K562 (cell line): ENCODE measurements around the gene FOXP3. TPM values are rescaled to one million over a fixed set of nuclear protein-coding genes. Genes with fewer than 3 reads are reported as not detected.
A peak's percentile ranks its signal among the peaks of the same experiment; 100 is the strongest.

Experiments
- ATAC-seq: fragments of 200-7000 bp; cut with Tn5 transposase; 3 replicates; pipeline ENCODE4 v1.9.1; 2020; ENCODE audit warnings: moderate library complexity
- BruUV-seq: library from RNA; stranded (reverse); fragments of 400-500 nt; replicated peaks from 2 replicates; lab custom pipeline; 2021; lab: Mats Ljungman, UMichigan
- CTCF ChIA-PET: fragments of 300-600 bp; formaldehyde crosslinking; extraction: SDS; loops from one replicate; lab custom pipeline; 2021; ENCODE audit warnings: low intra/inter-chr PET ratio; lab: Yijun Ruan, JAX
- POLR2A ChIA-PET: fragments of 300-600, 350-650 bp; sonication (Branson Sonifier 250); formaldehyde crosslinking; extraction: SDS; loops from one replicate; lab custom pipeline; 2021; ENCODE audit warnings: antibody characterized with exemption, inconsistent platforms; lab: Yijun Ruan, JAX
- DNase-seq, 4 experiments: peaks; one replicate each; pipeline versions ENCODE4 v3.0.0 to v3.0.0-alpha.2; 2011 to 2018; ENCODE audit warnings: low spot score in 3 of 4, mixed read lengths in 3 of 4; ENCODE audit errors: extremely low read depth in 1 of 4
- FAIRE-seq: peaks from 2 replicates; lab custom pipeline; 2011; peaks lifted over from hg19 to GRCh38; lab: Jason Lieb, UNC
- H2AFZ ChIP-seq: 2 replicates; pipeline ENCODE4 v1.6.0; 2011; ENCODE audit warnings: low read depth, low read length, control low read depth, inconsistent platforms
- H3K27ac ChIP-seq: fragments of 200-600 bp; 3 replicates; pipeline ENCODE4 v1.8.0; 2011; ENCODE audit warnings: low read depth, mild to moderate bottlenecking, control low read depth, inconsistent platforms, low read length, moderate library complexity, mixed read lengths; ENCODE audit errors: extremely low read depth
- H3K27me3 ChIP-seq, 2 experiments: fragments of 300-600 bp in 1 of 2; 2 replicates in 1 of 2; 3 replicates in 1 of 2; pipeline versions ENCODE4 v1.6.0 to v1.8.0; 2011; ENCODE audit warnings: inconsistent platforms in 2 of 2, low read length in 2 of 2, mild to moderate bottlenecking in 1 of 2, mixed read lengths in 1 of 2, moderate library complexity in 1 of 2; ENCODE audit not compliant: control insufficient read depth in 2 of 2, insufficient read depth in 2 of 2
- H3K36me3 ChIP-seq: fragments of 300-600 bp; 3 replicates; pipeline ENCODE4 v1.8.0; 2011; ENCODE audit warnings: mild to moderate bottlenecking, low read length, inconsistent platforms; ENCODE audit not compliant: control insufficient read depth, insufficient read depth
- H3K4me1 ChIP-seq, 2 experiments: fragments of 200-600 bp in 1 of 2; replicated peaks in 1 of 2; 2 replicates in 1 of 2; 3 replicates in 1 of 2; pipeline versions ENCODE4 v1.5.1 to v1.8.0; 2011; ENCODE audit warnings: inconsistent platforms in 2 of 2, low read length in 2 of 2, mild to moderate bottlenecking in 1 of 2, mixed read lengths in 1 of 2, moderate library complexity in 1 of 2; ENCODE audit not compliant: control insufficient read depth in 2 of 2, insufficient read depth in 2 of 2
- H3K4me2 ChIP-seq: 2 replicates; pipeline ENCODE4 v1.6.1; 2011; ENCODE audit warnings: low read length, control low read depth, inconsistent platforms, mixed read lengths; ENCODE audit not compliant: insufficient read depth
- H3K4me3 ChIP-seq: fragments of 200-600 bp; sonication (generic), shearing (Covaris generic); 2 replicates; pipeline ENCODE4 v1.5.1; 2016; ENCODE audit warnings: control low read depth, inconsistent platforms
- H3K79me2 ChIP-seq: fragments of 200-600 bp; 3 replicates; pipeline ENCODE4 v1.8.0; 2011; ENCODE audit warnings: low read length, inconsistent platforms; ENCODE audit not compliant: control insufficient read depth, insufficient read depth
- H3K9ac ChIP-seq, 2 experiments: 2 replicates each; pipeline versions ENCODE4 v1.6.0 to v1.6.1; 2011; ENCODE audit warnings: low read depth in 2 of 2, low read length in 2 of 2, control low read depth in 1 of 2, inconsistent platforms in 1 of 2, mild to moderate bottlenecking in 1 of 2, mixed read lengths in 1 of 2; ENCODE audit not compliant: insufficient read depth in 1 of 2
- H3K9me1 ChIP-seq: one replicate; pipeline ENCODE4 v1.6.0; 2011; ENCODE audit warnings: inconsistent platforms, mild to moderate bottlenecking, low read length, moderate library complexity; ENCODE audit not compliant: control insufficient read depth, insufficient read depth
- H3K9me3 ChIP-seq: replicated peaks from 2 replicates; pipeline ENCODE4 v1.5.1; 2011; ENCODE audit warnings: low read depth, low read length, inconsistent platforms; ENCODE audit not compliant: control insufficient read depth, insufficient read depth
- H4K20me1 ChIP-seq: replicated peaks from 2 replicates; pipeline ENCODE4 v1.6.1; 2011; ENCODE audit warnings: low read length, inconsistent platforms, mixed read lengths; ENCODE audit not compliant: control insufficient read depth, insufficient read depth
- ATF7 ChIP-seq: fragments of 450-650 bp; IDR thresholded peaks from 2 replicates; pipeline ENCODE4 v1.7.1; 2014; ENCODE audit warnings: mild to moderate bottlenecking, moderate library complexity
- KDM5B ChIP-seq: fragments of 200-600 bp; sonication (generic); IDR thresholded peaks from 2 replicates; pipeline ENCODE4 v1.6.1; 2012; ENCODE audit warnings: low read depth, mild to moderate bottlenecking, moderate library complexity, low read length, control low read depth, inconsistent platforms; ENCODE audit not compliant: insufficient replicate concordance
- NR2C2 ChIP-seq, 2 experiments: fragments of 200-800 bp in 1 of 2; sonication (Bioruptor generic) in 1 of 2; sonication (generic) in 1 of 2; formaldehyde crosslinking in 1 of 2; IDR thresholded peaks; 2 replicates each; pipeline versions ENCODE4 v1.6.1 to v1.8.0; 2016 to 2022; ENCODE audit warnings: mild to moderate bottlenecking in 1 of 2, missing compliant biosample characterization in 1 of 2, missing genetic modification characterization in 1 of 2, missing genetic modification reagents in 1 of 2
- PHF20 ChIP-seq: fragments of 450-650 bp; IDR thresholded peaks from 2 replicates; pipeline ENCODE4 v1.6.1; 2018; ENCODE audit not compliant: partially characterized antibody
- PHF8 ChIP-seq: fragments of 200-600 bp; sonication (generic); IDR thresholded peaks from 2 replicates; pipeline ENCODE4 v1.6.1; 2012; ENCODE audit warnings: mixed run types, mild to moderate bottlenecking, inconsistent platforms, low read length, moderate library complexity, borderline replicate concordance
- POLR2G ChIP-seq: fragments of 200-400 bp; formaldehyde crosslinking; IDR thresholded peaks from 2 replicates; pipeline ENCODE4 v1.6.1; 2017; ENCODE audit warnings: low read depth, mild to moderate bottlenecking, antibody characterized with exemption, low read length, moderate library complexity
- RAD21 ChIP-seq, 2 experiments: fragments of 250-450 bp in 1 of 2; fragments of 450-650 bp in 1 of 2; sonication (Bioruptor Pico) in 1 of 2; formaldehyde crosslinking in 1 of 2; IDR thresholded peaks in 1 of 2; conservative IDR thresholded peaks in 1 of 2; 2 replicates each; pipeline versions ENCODE4 v1.4.0 to v1.8.0; 2020 to 2022; ENCODE audit warnings: mild to moderate bottlenecking in 2 of 2, moderate library complexity in 1 of 2
- RBFOX2 ChIP-seq: fragments of 200-400 bp; formaldehyde crosslinking; IDR thresholded peaks from 2 replicates; pipeline ENCODE4 v1.6.1; 2017; ENCODE audit warnings: low read depth, mild to moderate bottlenecking, low read length, moderate library complexity
- TAF1 ChIP-seq: IDR thresholded peaks from 2 replicates; pipeline ENCODE4 v1.6.1; 2011; ENCODE audit warnings: mild to moderate bottlenecking, low read length, moderate library complexity; ENCODE audit not compliant: insufficient read depth, control insufficient read depth, severe bottlenecking; ENCODE audit errors: extremely low read depth
- TBP ChIP-seq: optimal IDR thresholded peaks from 2 replicates; pipeline ENCODE3; 2011; ENCODE audit warnings: low read depth, low read length, improper control_type of control experiment
- TRIM24 ChIP-seq, 2 experiments: fragments of 450-650 bp; IDR thresholded peaks; 2 replicates each; pipeline ENCODE4 v1.6.1; 2016
- VEZF1 ChIP-seq: fragments of 200-800 bp; sonication (Bioruptor generic); IDR thresholded peaks from 2 replicates; pipeline ENCODE4 v1.6.1; 2017; ENCODE audit warnings: missing genetic modification characterization, missing compliant biosample characterization
- YY1 ChIP-seq, 3 experiments: IDR thresholded peaks; 2 replicates each; pipeline ENCODE4 v1.6.1; 2011; ENCODE audit warnings: low read length in 2 of 3, mild to moderate bottlenecking in 2 of 3, moderate library complexity in 2 of 3, borderline replicate concordance in 1 of 3, control low read depth in 1 of 3, low read depth in 1 of 3; ENCODE audit not compliant: insufficient read depth in 3 of 3, insufficient replicate concordance in 2 of 3, control insufficient read depth in 1 of 3, insufficient read length in 1 of 3; ENCODE audit errors: extremely low read depth in 1 of 3
- ZFX ChIP-seq: sonication (generic); formaldehyde crosslinking; IDR thresholded peaks from 2 replicates; pipeline ENCODE4 v1.8.0; 2022; ENCODE audit warnings: mild to moderate bottlenecking, missing genetic modification reagents, moderate library complexity
- ZNF589 ChIP-seq: fragments of 200-800 bp; sonication (Bioruptor generic); IDR thresholded peaks from 2 replicates; pipeline ENCODE4 v1.6.1; 2016; ENCODE audit warnings: low read depth, missing genetic modification characterization, missing compliant biosample characterization
- ZNF639 ChIP-seq, 2 experiments: fragments of 200-800 bp in 1 of 2; sonication (Bioruptor generic) in 1 of 2; sonication (generic) in 1 of 2; formaldehyde crosslinking in 1 of 2; IDR thresholded peaks in 1 of 2; conservative IDR thresholded peaks in 1 of 2; 2 replicates each; pipeline versions ENCODE4 v1.5.0 to v1.6.1; 2016 to 2020; ENCODE audit warnings: missing compliant biosample characterization in 1 of 2, missing genetic modification characterization in 1 of 2, missing genetic modification reagents in 1 of 2
- WGBS: fragments of 100-300 bp; shearing (Covaris generic); methylation state at CpG from one replicate; pipeline ENCODE4 v1.1.6; 2016; ENCODE audit warnings: low coverage, mixed read lengths; ENCODE audit not compliant: insufficient coverage; ENCODE audit errors: missing lambda C conversion rate; 5-methylcytosine and 5-hydroxymethylcytosine counted together
- in situ Hi-C: fragments of 300-500 bp; cut with MboI; formaldehyde crosslinking; loops from 4 replicates; pipeline ENCODE4 v1.15.0; 2018; ENCODE audit warnings: inconsistent platforms, mixed read lengths
- intact Hi-C: fragments of 100-400 bp; cut with micrococcal nuclease; formaldehyde crosslinking; loops from 2 replicates; pipeline ENCODE4 v1.14.2; 2022
- polyA plus RNA-seq, 8 experiments: library from polyadenylated mRNA; depleted of rRNA in 4 of 8; stranded (reverse) in 5 of 8; unstranded in 3 of 8; fragments of >200 nt; fragmentation: Nextera tagmentation in 2 of 8; fragmentation: Illumina TruSeq in 1 of 8; extraction: Ambion mirVana in 2 of 8; extraction: Trizol in 1 of 8; gene quantifications; 2 replicates each; pipeline versions ENCODE4 v1.2.1 to v1.2.3, GENCODE V29; 2011 to 2014; ENCODE audit warnings: inconsistent platforms in 1 of 8, missing spikeins in 1 of 8
- total RNA-seq, 7 experiments: library from RNA; depleted of rRNA in 6 of 7; stranded (reverse); fragments of >200 nt in 6 of 7; fragmentation: Illumina TruSeq in 2 of 7; extraction: Trizol in 2 of 7; gene quantifications; 2 replicates each; pipeline versions ENCODE4 v1.2.1 to v1.2.3, GENCODE V29; 2011 to 2021; ENCODE audit warnings: low replicate concordance in 1 of 7

The FOXP3 gene
- total and polyA plus RNA-seq, 9 of the 15 experiments (the other 6 are each of a cell fraction or from before 2014, with no cell fraction given), result 0.04 to 0.24 (median 0.07) TPM; not detected in 4

GRCh38 chrX:49269767-49270248 lies 5.3 kb upstream of the FOXP3 start, which contains the start of gene PPP1R3F:
Gene PPP1R3F, plus strand, starts transcription at chrX:49269793. Its CDS starts 77 bp downstream, at chrX:49269870.
- Histone ChIP-seq H3K9me1 (no peaks in the 10 kb centered on the region), H4K20me1 (no peaks in the 10 kb centered on the region), H3K9me3 (no peaks in the 10 kb centered on the region), H3K4me1 (peaks cover 25 to 28% of the 10 kb centered on the region in 2 experiments; a peak in 4 of 5 replicates), H3K27me3 (no peaks in the 10 kb centered on the region), H3K36me3 (0 out of 3 replicates have a peak, but pooled peaks cover 3% of the 10 kb centered on the region), H3K79me2 (peaks cover 32% of the 10 kb centered on the region), H3K4me3 (peak within 1 kb of the TSS; percentile 54), H3K4me2 (peak within 1 kb of the TSS; percentile 90), H2AFZ (peak within 1 kb of the TSS; percentile 97), H3K27ac (peak within 1 kb of the TSS; percentile 95), H3K9ac (peak within 1 kb of the TSS; percentile 81 to 89)
- no TSS peak for BruUV-seq
- ChIA-PET CTCF (no interaction called here), POLR2A (no interaction called here)
- intact Hi-C loops, result no loop called here
- FAIRE-seq, result no peak
- no peak for TF ChIP-seq ATF7
- TF ChIP-seq TRIM24 (IDR thresholded peaks at IDR 0.05), result no peak
- no peak for TF ChIP-seq PHF20
- TF ChIP-seq ZNF589 (CRISPR knock-in tag), result no peak
- TF ChIP-seq YY1 (IDR thresholded peaks at IDR 0.05; ENCODE audit: borderline replicate concordance in 1 of 3, control insufficient read depth in 1 of 3, extremely low read depth in 1 of 3, insufficient read depth in 3 of 3, insufficient read length in 1 of 3, insufficient replicate concordance in 2 of 3, low read depth in 1 of 3, low read length in 2 of 3), result peak; percentile 65 to 93 (median 91)
- TF ChIP-seq NR2C2 (CRISPR knock-in tag; IDR thresholded peaks at IDR 0.05), result no peak
- peak; percentile 19; the same call in 1 of the 2 replicates for TF ChIP-seq NR2C2 (tag; IDR thresholded peaks at IDR 0.05)
- TF ChIP-seq POLR2G, result peak; percentile 79
- TF ChIP-seq ZFX (CRISPR knock-in tag), result peak; percentile 58
- TF ChIP-seq PHF8, result peak; percentile 62; the same call in 1 of the 2 replicates
- TF ChIP-seq RAD21 (CRISPR knock-in tag; conservative IDR thresholded peaks at IDR 0.05 in 1 of 2, IDR thresholded peaks at IDR 0.05 in 1 of 2), result no peak
- peak; percentile 36; the same call in 1 of the 2 replicates for TF ChIP-seq VEZF1
- TF ChIP-seq TAF1, result peak; percentile 42
- TF ChIP-seq KDM5B, result peak; percentile 16
- peak in 1 of 2 experiments; percentile 98; a peak in 2 of 4 replicates for TF ChIP-seq ZNF639 (CRISPR knock-in tag; conservative IDR thresholded peaks at IDR 0.05 in 1 of 2, IDR thresholded peaks at IDR 0.05 in 1 of 2)
- peak; percentile 65; the same call in 1 of the 2 replicates for TF ChIP-seq RBFOX2
- peak; percentile 7 for TF ChIP-seq TBP
- no CpG with 5 or more reads among the region's 70 CpGs for WGBS
- DNase-seq, result peak in 1 of 4 experiments; percentile 23
- in situ Hi-C loops, result no loop called here
- ATAC-seq, result peak; percentile 6
